Naive thymus-derived CD4-positive, alpha-beta T cell (primary cell): ENCODE data around the gene TMEM208. TPM values are rescaled to one million over a fixed set of nuclear protein-coding genes. Genes with fewer than 3 reads are reported as not detected.

Source experiments
- ATAC-seq: fragments of 150-1000 bp; cut with Tn5 transposase; 2 replicates; pipeline ENCODE4 v1.10.0; 2021; ENCODE audit warnings: mild to moderate bottlenecking, moderate library complexity
- CTCF ChIA-PET: fragments of 350-600 bp; sonication (Branson Sonifier 250); formaldehyde crosslinking; loops from one replicate; lab custom pipeline; 2021; ENCODE audit warnings: antibody characterized with exemption; lab: Charles Lee
- POLR2A ChIA-PET: fragments of 350-600 bp; sonication (Branson Sonifier 250); formaldehyde crosslinking; loops from one replicate; lab custom pipeline; 2021; ENCODE audit warnings: antibody characterized with exemption, inconsistent platforms; lab: Charles Lee
- DNase-seq, 9 donors: peaks; one replicate each; pipeline versions ENCODE4 v3.0.0 to v3.0.0-alpha.2; 2020 to 2022; ENCODE audit warnings: mixed read lengths in 1 of 9
- H3K27ac ChIP-seq: one replicate; pipeline ENCODE4 v1.7.0; 2013; ENCODE audit warnings: mild to moderate bottlenecking, low read depth, low read length, moderate library complexity
- H3K27me3 ChIP-seq, 2 donors: one replicate each; pipeline ENCODE4 v1.7.0; 2013; ENCODE audit warnings: low read length in 2 of 2, mild to moderate bottlenecking in 2 of 2, moderate library complexity in 2 of 2; ENCODE audit not compliant: control insufficient read depth in 2 of 2, insufficient read depth in 2 of 2
- H3K36me3 ChIP-seq, 3 experiments: 1 replicate in 2 of 3; 2 replicates in 1 of 3; pipeline ENCODE4 v1.7.0; 2013; ENCODE audit warnings: low read length in 3 of 3, mild to moderate bottlenecking in 3 of 3, moderate library complexity in 1 of 3; ENCODE audit not compliant: insufficient read depth in 3 of 3, control insufficient read depth in 2 of 3
- H3K4me1 ChIP-seq, 2 donors: one replicate each; pipeline ENCODE4 v1.7.0; 2013; ENCODE audit warnings: low read length in 2 of 2, mild to moderate bottlenecking in 2 of 2, moderate library complexity in 1 of 2; ENCODE audit not compliant: control insufficient read depth in 2 of 2, insufficient read depth in 2 of 2
- H3K4me3 ChIP-seq: 2 replicates; pipeline ENCODE4 v1.7.0; 2013; ENCODE audit warnings: mild to moderate bottlenecking, low read length
- H3K9me3 ChIP-seq, 3 experiments: 1 replicate in 2 of 3; 2 replicates in 1 of 3; pipeline ENCODE4 v1.7.0; 2013; ENCODE audit warnings: low read length in 3 of 3; ENCODE audit not compliant: control insufficient read depth in 2 of 3
- H3K27ac Mint-ChIP-seq, 9 donors: one replicate each; pipeline ENCODE4 v1.8.0; 2020 to 2022; ENCODE audit warnings: mixed read lengths in 9 of 9, mild to moderate bottlenecking in 8 of 9, moderate library complexity in 5 of 9, inconsistent platforms in 2 of 9
- H3K27me3 Mint-ChIP-seq, 5 donors: one replicate each; pipeline ENCODE4 v1.8.0; 2021 to 2022; ENCODE audit warnings: mixed read lengths in 5 of 5, mild to moderate bottlenecking in 1 of 5
- H3K36me3 Mint-ChIP-seq, 5 donors: one replicate each; pipeline ENCODE4 v1.8.0; 2020 to 2022; ENCODE audit warnings: mixed read lengths in 5 of 5, mild to moderate bottlenecking in 3 of 5, inconsistent platforms in 1 of 5
- H3K4me1 Mint-ChIP-seq, 7 donors: one replicate each; pipeline ENCODE4 v1.8.0; 2020 to 2022; ENCODE audit warnings: mixed read lengths in 7 of 7, mild to moderate bottlenecking in 3 of 7, inconsistent platforms in 1 of 7
- H3K4me3 Mint-ChIP-seq, 10 donors: one replicate each; pipeline ENCODE4 v1.8.0; 2020 to 2022; ENCODE audit warnings: mild to moderate bottlenecking in 10 of 10, mixed read lengths in 10 of 10, moderate library complexity in 6 of 10, inconsistent platforms in 2 of 10
- H3K9me3 Mint-ChIP-seq, 11 donors: one replicate each; pipeline ENCODE4 v1.8.0; 2020 to 2022; ENCODE audit warnings: mixed read lengths in 11 of 11, mild to moderate bottlenecking in 4 of 11, inconsistent platforms in 1 of 11, moderate library complexity in 1 of 11
- intact Hi-C, 2 donors: fragments of 100-400 bp; cut with micrococcal nuclease; formaldehyde crosslinking; loops; one replicate each; pipeline ENCODE4 v1.15.1; 2023
- polyA plus RNA-seq, 2 donors: library from polyadenylated mRNA; unstranded; fragments of 300-500 nt; fragmentation: Illumina TruSeq; gene quantifications; one replicate each; pipeline ENCODE4 v1.2.3, GENCODE V29; 2021
- total RNA-seq, 6 experiments: library from RNA in 5 of 6; stranded (reverse) in 5 of 6; gene quantifications; 1 replicate in 5 of 6; 2 replicates in 1 of 6; pipeline ENCODE4 v1.2.3 and lab custom pipeline; 2021 to 2026

The TMEM208 gene
- total and polyA plus RNA-seq, 7 experiments from 2014 or later: 27.6 to 88.3 (median 40.1) TPM

GRCh38 chr16:67199808-67200198, 27.1 kb upstream of the TMEM208 start:
- H3K9me3 Mint-ChIP-seq: no peaks in the 10 kb centered on the region
- Histone ChIP-seq H3K27ac (no peak overlapping the region), H3K27me3 (no peaks in the 10 kb centered on the region), H3K4me3 (no peak overlapping the region), H3K9me3 (no peaks in the 10 kb centered on the region), H3K36me3 (peaks cover 1 to 87% (median 17%) of the 10 kb centered on the region in 3 experiments), H3K4me1 (no peaks in the 10 kb centered on the region)
- intact Hi-C loops: no loop called here
- ChIA-PET CTCF (no interaction called here), POLR2A (no interaction called here)
- ATAC-seq (no peak), DNase-seq (no peak)
- peak overlapping the region in 2 of 9 donors; percentile 62 to 69 for H3K27ac Mint-ChIP-seq
- peaks cover 5 to 19% (median 10%) of the 10 kb centered on the region in 5 donors for H3K36me3 Mint-ChIP-seq
- H3K27me3 Mint-ChIP-seq: no peaks in the 10 kb centered on the region
- H3K4me3 Mint-ChIP-seq: peak overlapping the region in 1 of 10 donors; percentile 32
- H3K4me1 Mint-ChIP-seq: peaks cover 15 to 26% (median 17%) of the 10 kb centered on the region in 7 donors

GRCh38 chr16:67200491-67200890, 26.4 kb upstream of the TMEM208 start:
- H3K36me3 Mint-ChIP-seq: peaks cover 5 to 17% (median 10%) of the 10 kb centered on the region in 5 donors
- Histone ChIP-seq H3K27me3 (no peaks in the 10 kb centered on the region), H3K27ac (no peak overlapping the region), H3K4me3 (no peak overlapping the region), H3K9me3 (no peaks in the 10 kb centered on the region), H3K4me1 (no peaks in the 10 kb centered on the region), H3K36me3 (peaks cover 0 to 80% (median 16%) of the 10 kb centered on the region in 3 experiments)
- CTCF ChIA-PET: no interaction called here
- H3K27me3 Mint-ChIP-seq: no peaks in the 10 kb centered on the region
- ATAC-seq (no peak), DNase-seq (no peak)
- H3K9me3 Mint-ChIP-seq: no peaks in the 10 kb centered on the region
- H3K27ac Mint-ChIP-seq: no peak overlapping the region
- no peak overlapping the region for H3K4me3 Mint-ChIP-seq
- intact Hi-C loops: no loop called here
- H3K4me1 Mint-ChIP-seq: peaks cover 14 to 24% (median 15%) of the 10 kb centered on the region in 7 donors
- POLR2A ChIA-PET: no interaction called here

DNA sequence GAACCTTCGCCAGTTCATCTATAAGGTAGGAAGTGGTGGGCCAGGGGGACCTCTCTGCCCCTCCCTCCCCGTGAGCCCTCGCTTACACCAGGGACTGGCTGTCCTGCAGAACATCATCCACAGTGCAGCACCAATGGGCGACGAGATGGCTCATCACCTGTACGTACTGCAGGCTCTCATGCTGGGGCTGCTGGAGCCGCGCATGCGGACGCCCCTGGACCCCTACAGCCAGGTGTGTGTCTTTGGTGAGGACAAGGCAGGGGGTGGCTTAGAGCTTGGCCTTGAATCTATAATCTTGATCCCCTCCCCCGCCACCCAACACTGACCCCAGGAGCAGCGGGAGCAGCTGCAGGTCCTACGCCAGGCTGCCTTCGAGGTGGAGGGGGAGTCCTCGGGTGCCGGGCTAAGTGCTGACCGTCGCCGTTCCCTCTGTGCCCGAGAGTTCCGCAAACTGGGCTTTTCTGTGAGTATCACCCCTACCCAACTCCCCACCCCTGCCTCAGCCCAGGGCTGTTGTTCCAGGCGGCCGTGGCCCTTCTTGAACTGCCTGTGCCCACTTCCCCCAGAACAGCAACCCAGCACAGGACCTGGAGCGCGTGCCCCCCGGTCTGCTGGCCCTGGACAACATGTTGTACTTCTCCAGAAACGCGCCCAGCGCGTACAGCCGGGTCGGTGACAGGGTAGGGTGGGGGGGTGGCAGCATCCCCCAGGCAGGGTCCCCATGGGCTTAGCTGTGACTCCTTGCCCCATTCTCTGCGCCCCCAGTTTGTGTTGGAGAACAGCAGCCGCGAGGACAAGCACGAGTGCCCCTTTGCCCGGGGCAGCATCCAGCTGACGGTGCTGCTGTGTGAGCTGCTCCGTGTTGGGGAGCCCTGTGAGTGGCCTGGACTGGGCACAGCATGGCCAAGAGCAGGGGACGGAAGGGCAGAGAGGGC, 25.3 kb upstream of the TMEM208 start:
- no peak overlapping the region for H3K4me3 Mint-ChIP-seq
- POLR2A ChIA-PET: interaction anchor here (1.1 kb wide), 1 partner anchor 8 kb away, joined by 3 read pairs; no protein-coding TSS in a partner anchor
- no peaks in the 10 kb centered on the region for H3K9me3 Mint-ChIP-seq
- intact Hi-C loops: no loop called here
- CTCF ChIA-PET: no interaction called here
- ATAC-seq: no peak
- peaks cover 0 to 7% (median 3%) of the 10 kb centered on the region in 5 donors for H3K36me3 Mint-ChIP-seq
- no peaks in the 10 kb centered on the region for H3K9me3 ChIP-seq
- H3K36me3 ChIP-seq: peaks cover 0 to 68% (median 13%) of the 10 kb centered on the region in 3 experiments
- H3K27ac ChIP-seq: no peak overlapping the region
- peaks cover 2 to 12% (median 4%) of the 10 kb centered on the region in 7 donors for H3K4me1 Mint-ChIP-seq
- H3K4me3 ChIP-seq: no peak overlapping the region
- no peaks in the 10 kb centered on the region for H3K27me3 ChIP-seq
- no peak overlapping the region for H3K27ac Mint-ChIP-seq
- no peaks in the 10 kb centered on the region for H3K4me1 ChIP-seq
- no peaks in the 10 kb centered on the region for H3K27me3 Mint-ChIP-seq
- DNase-seq: no peak

- no peaks in the 10 kb centered on the region for H3K27me3 ChIP-seq
- Mint-ChIP-seq H3K9me3 (no peaks in the 10 kb centered on the region), H3K36me3 (peaks cover 0 to 3% (median 0%) of the 10 kb centered on the region in 5 donors), H3K4me3 (no peak overlapping the region), H3K27ac (no peak overlapping the region), H3K27me3 (no peaks in the 10 kb centered on the region), H3K4me1 (peaks cover 0 to 8% (median 0%) of the 10 kb centered on the region in 7 donors)
- H3K36me3 ChIP-seq: peaks cover 0 to 60% (median 5%) of the 10 kb centered on the region in 3 experiments
- no peak for ATAC-seq
- intact Hi-C loops: no loop called here
- POLR2A ChIA-PET: interaction anchor here (1.1 kb wide), 1 partner anchor 9 kb away, joined by 3 read pairs; no protein-coding TSS in a partner anchor
- CTCF ChIA-PET: no interaction called here
- H3K9me3 ChIP-seq: no peaks in the 10 kb centered on the region
- DNase-seq: no peak
- H3K4me1 ChIP-seq: no peaks in the 10 kb centered on the region
- no peak overlapping the region for H3K27ac ChIP-seq
- H3K4me3 ChIP-seq: no peak overlapping the region
These were observed 24.5 kb upstream of the TMEM208 start for GRCh38 chr16:67202426-67202825.

DNA sequence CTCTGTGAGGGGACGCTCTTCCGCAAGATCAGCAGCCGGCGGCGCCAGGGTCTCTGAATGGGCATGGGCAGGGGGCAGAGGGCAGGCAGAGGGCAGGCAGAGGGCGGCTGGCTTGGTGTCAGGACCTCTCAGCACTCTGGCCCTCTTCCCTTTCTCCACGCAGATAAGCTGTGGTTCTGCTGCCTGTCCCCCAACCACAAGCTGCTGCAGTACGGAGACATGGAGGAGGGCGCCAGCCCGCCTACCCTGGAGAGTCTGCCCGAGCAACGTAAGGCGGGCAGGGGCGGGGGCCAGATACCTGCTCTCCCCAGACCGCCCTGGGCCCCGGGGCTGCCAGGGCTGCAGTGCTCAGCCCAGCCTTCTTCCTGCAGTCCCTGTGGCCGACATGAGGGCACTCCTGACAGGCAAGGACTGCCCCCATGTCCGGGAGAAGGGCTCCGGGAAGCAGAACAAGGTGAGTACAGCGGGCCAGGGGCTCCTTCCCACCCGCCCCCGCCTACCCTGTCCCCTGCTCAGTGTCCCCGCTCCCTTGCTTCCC, 23.9 kb upstream of the TMEM208 start:
- Histone ChIP-seq H3K27ac (no peak overlapping the region), H3K4me1 (no peaks in the 10 kb centered on the region), H3K4me3 (no peak overlapping the region), H3K36me3 (peaks cover 0 to 54% (median 3%) of the 10 kb centered on the region in 3 experiments), H3K9me3 (no peaks in the 10 kb centered on the region), H3K27me3 (no peaks in the 10 kb centered on the region)
- H3K4me1 Mint-ChIP-seq: peaks cover 0 to 5% (median 0%) of the 10 kb centered on the region in 7 donors
- H3K4me3 Mint-ChIP-seq: no peak overlapping the region
- intact Hi-C loops: no loop called here
- H3K9me3 Mint-ChIP-seq: no peaks in the 10 kb centered on the region
- H3K36me3 Mint-ChIP-seq: peaks cover 0 to 3% (median 0%) of the 10 kb centered on the region in 5 donors
- DNase-seq: no peak
- no peaks in the 10 kb centered on the region for H3K27me3 Mint-ChIP-seq
- POLR2A ChIA-PET: interaction anchor here (1.1 kb wide), 1 partner anchor 10 kb away, joined by 3 read pairs; no protein-coding TSS in a partner anchor
- no peak for ATAC-seq
- H3K27ac Mint-ChIP-seq: no peak overlapping the region
- CTCF ChIA-PET: no interaction called here

DNA sequence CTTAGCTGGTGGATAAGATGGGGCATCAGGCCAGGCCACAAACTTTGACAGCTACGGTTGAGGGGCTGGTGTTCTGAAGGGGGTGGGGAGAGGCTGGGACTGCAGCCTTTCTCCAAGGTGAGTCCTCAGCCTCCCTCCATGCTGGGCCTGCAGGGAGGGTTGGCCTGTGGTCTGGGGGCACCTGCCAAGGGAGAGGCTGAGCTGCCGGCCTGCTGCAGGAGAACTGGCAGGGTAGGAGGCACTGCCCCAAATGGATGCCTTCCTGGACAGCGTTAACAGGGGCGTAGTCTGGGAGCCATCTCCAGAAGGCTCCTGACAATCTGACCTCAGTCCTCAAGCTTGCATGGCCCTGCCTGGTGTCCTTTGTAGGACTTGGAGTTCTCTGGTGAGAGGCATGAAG, 22.9 kb upstream of the TMEM208 start:
- DNase-seq: no peak
- Mint-ChIP-seq H3K27ac (no peak overlapping the region), H3K9me3 (peaks cover 0 to 1% (median 0%) of the 10 kb centered on the region in 11 donors), H3K27me3 (no peaks in the 10 kb centered on the region), H3K36me3 (peaks cover 0 to 3% (median 0%) of the 10 kb centered on the region in 5 donors), H3K4me1 (peaks cover 0 to 5% (median 0%) of the 10 kb centered on the region in 7 donors), H3K4me3 (no peak overlapping the region)
- Histone ChIP-seq H3K36me3 (peaks cover 0 to 45% (median 3%) of the 10 kb centered on the region in 3 experiments), H3K4me1 (no peaks in the 10 kb centered on the region), H3K27me3 (no peaks in the 10 kb centered on the region), H3K27ac (no peak overlapping the region), H3K9me3 (no peaks in the 10 kb centered on the region), H3K4me3 (no peak overlapping the region)
- ChIA-PET CTCF (no interaction called here), POLR2A (interaction anchor here (1.5 kb wide), 1 partner anchor 10 kb away, joined by 3 read pairs; no protein-coding TSS in a partner anchor)
- intact Hi-C loops: no loop called here
- no peak for ATAC-seq
